Progenitor cell of endocrine pancreas (in vitro differentiated cells): Measurements from ENCODE around the gene ZPBP2. TPM values are rescaled to one million over a fixed set of nuclear protein-coding genes. Genes with fewer than 3 reads are reported as not detected.

Experiments
- DNase-seq: peaks from one replicate; pipeline ENCODE4 v3.0.0; 2021; ENCODE audit warnings: low spot score; ENCODE audit not compliant: unreplicated experiment
- H3K27ac Mint-ChIP-seq: 2 replicates; pipeline ENCODE4 v1.8.0; 2021; ENCODE audit warnings: mild to moderate bottlenecking, moderate library complexity, mixed read lengths
- H3K27me3 Mint-ChIP-seq: 2 replicates; pipeline ENCODE4 v1.8.0; 2021; ENCODE audit warnings: mixed read lengths
- H3K36me3 Mint-ChIP-seq: 2 replicates; pipeline ENCODE4 v1.8.0; 2022; ENCODE audit warnings: mixed read lengths; ENCODE audit not compliant: insufficient read depth
- H3K4me1 Mint-ChIP-seq: 2 replicates; pipeline ENCODE4 v1.8.0; 2021; ENCODE audit warnings: low read depth, mixed read lengths
- H3K4me3 Mint-ChIP-seq: 2 replicates; pipeline ENCODE4 v1.8.0; 2021; ENCODE audit warnings: low read depth, mild to moderate bottlenecking, moderate library complexity, mixed read lengths
- H3K9me3 Mint-ChIP-seq: 2 replicates; pipeline ENCODE4 v1.8.0; 2021; ENCODE audit warnings: low read depth, mixed read lengths
- CTCF ChIP-seq: fragments of 200-600 bp; sonication (generic); IDR thresholded peaks from one replicate; pipeline ENCODE4 v1.5.0; 2021; ENCODE audit warnings: antibody characterized with exemption, mild to moderate bottlenecking; ENCODE audit not compliant: unreplicated experiment
- long read RNA-seq: library from polyadenylated mRNA; unstranded; transcript quantifications from one replicate; pipeline ENCODE4 v2.0.0, GENCODE V29; 2020
- total RNA-seq: library from RNA; stranded (reverse); gene quantifications from 2 replicates; pipeline ENCODE4 v1.2.1, GENCODE V29; 2021

The ZPBP2 gene, protein sequence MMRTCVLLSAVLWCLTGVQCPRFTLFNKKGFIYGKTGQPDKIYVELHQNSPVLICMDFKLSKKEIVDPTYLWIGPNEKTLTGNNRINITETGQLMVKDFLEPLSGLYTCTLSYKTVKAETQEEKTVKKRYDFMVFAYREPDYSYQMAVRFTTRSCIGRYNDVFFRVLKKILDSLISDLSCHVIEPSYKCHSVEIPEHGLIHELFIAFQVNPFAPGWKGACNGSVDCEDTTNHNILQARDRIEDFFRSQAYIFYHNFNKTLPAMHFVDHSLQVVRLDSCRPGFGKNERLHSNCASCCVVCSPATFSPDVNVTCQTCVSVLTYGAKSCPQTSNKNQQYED
- total RNA-seq = not detected in 2 replicates
- long read RNA-seq = 0 reads

- no peak for TF ChIP-seq CTCF
- no peak for DNase-seq
- H3K36me3 Mint-ChIP-seq = no peaks in the 10 kb centered on the region
- peaks cover 55% of the 10 kb centered on the region for H3K27me3 Mint-ChIP-seq
- no peaks in the 10 kb centered on the region for H3K4me1 Mint-ChIP-seq
- peaks cover 9% of the 10 kb centered on the region for H3K9me3 Mint-ChIP-seq
- no peak within 1 kb of the TSS for H3K27ac Mint-ChIP-seq
- no peak within 1 kb of the TSS for H3K4me3 Mint-ChIP-seq
Observed at GRCh38 chr17:39867880-39868553, at the start of gene ZPBP2. ZPBP2 (plus strand) TSS chr17:39868202; CDS start chr17:39868355, 153 bp downstream.

DNA sequence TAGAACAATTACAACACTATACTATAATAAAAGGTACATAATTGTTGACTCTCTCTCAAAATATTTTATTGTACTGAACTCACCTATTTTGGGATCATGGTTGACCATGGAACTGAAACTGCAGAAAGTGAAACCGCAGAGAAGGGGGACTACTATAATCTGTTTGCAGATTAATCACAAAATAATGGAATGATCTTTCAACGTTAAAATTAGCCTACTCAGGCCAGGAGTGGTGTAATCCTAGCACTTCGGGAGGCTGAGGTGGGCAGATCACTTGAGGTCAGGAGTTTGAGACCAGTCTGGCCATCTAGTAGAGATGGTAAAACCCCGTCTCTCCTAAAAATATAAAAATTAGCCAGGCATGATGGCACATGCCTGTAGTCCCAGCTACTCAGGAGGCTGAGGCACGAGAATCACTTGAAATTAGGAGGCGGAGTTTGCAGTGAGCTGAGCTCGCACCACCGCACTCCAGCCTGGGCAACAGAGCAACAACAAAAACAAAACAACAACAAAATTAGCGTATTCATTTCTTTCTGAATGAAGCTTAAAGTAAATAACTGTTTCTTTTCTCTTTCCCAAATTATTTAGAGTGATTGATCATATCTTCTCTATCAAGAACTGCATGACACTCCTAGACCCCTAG, 49.5 kb upstream of the ZPBP2 start:
- DNase-seq = no peak
- Mint-ChIP-seq H3K4me1 (peaks cover 13% of the 10 kb centered on the region), H3K4me3 (no peak overlapping the region), H3K36me3 (peaks cover 2% of the 10 kb centered on the region), H3K27me3 (no peaks in the 10 kb centered on the region), H3K27ac (no peak overlapping the region), H3K9me3 (peaks cover 7% of the 10 kb centered on the region)
- TF ChIP-seq CTCF = no peak

GRCh38 chr17:39820541-39820940, 47.5 kb upstream of the ZPBP2 start:
- DNase-seq = no peak
- Mint-ChIP-seq H3K4me3 (no peak overlapping the region), H3K27me3 (no peaks in the 10 kb centered on the region), H3K9me3 (peaks cover 22% of the 10 kb centered on the region), H3K27ac (no peak overlapping the region), H3K4me1 (no peaks in the 10 kb centered on the region), H3K36me3 (peaks cover 5% of the 10 kb centered on the region)
- TF ChIP-seq CTCF = no peak

GRCh38 chr17:39820987-39821386, 47.0 kb upstream of the ZPBP2 start:
- no peak for TF ChIP-seq CTCF
- Mint-ChIP-seq H3K4me1 (no peaks in the 10 kb centered on the region), H3K9me3 (peaks cover 22% of the 10 kb centered on the region), H3K27ac (no peak overlapping the region), H3K4me3 (no peak overlapping the region), H3K27me3 (no peaks in the 10 kb centered on the region), H3K36me3 (peaks cover 5% of the 10 kb centered on the region)
- no peak for DNase-seq

DNA sequence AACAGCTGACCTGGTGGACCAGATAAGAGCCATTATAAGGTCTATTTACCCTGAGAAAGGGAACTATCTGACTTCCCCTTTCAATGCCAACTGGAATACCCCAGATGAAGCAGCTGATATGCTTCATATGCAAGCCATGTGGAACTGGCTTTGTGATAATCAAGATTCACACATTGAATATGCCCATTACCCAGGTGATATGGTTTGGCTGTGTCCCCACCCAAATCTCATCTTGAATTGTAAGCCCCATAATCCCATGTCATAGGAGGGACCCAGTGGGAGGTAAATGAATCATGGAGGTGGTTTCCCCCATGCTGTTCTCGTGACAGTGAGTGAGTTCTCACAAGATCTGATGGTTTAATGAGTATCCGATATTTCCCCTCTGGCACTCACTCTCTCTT, 46.0 kb upstream of the ZPBP2 start:
- no peak for TF ChIP-seq CTCF
- Mint-ChIP-seq H3K9me3 (peaks cover 22% of the 10 kb centered on the region), H3K27ac (no peak overlapping the region), H3K27me3 (no peaks in the 10 kb centered on the region), H3K4me3 (no peak overlapping the region), H3K36me3 (peaks cover 5% of the 10 kb centered on the region), H3K4me1 (no peaks in the 10 kb centered on the region)
- DNase-seq = no peak
